GM21367 (cell line): ENCODE results near the gene NHERF2.

Experiments used
- ATAC-seq: cut with Tn5 transposase; IDR thresholded peaks from one replicate; pipeline ENCODE4 v1.9.1; 2021; ENCODE audit not compliant: unreplicated experiment

Gene NHERF2

GRCh38 chr16:1990351-1991134, 36.2 kb upstream of the NHERF2 start:
- no peak for ATAC-seq

GRCh38 chr16:1991135-1991551, 35.6 kb upstream of the NHERF2 start:
- ATAC-seq, result peak; percentile 27

GRCh38 chr16:1991588-1991947, 35.1 kb upstream of the NHERF2 start:
- ATAC-seq, result no peak

- peak; percentile 36 for ATAC-seq
Observed at GRCh38 chr16:1991948-1992703, 34.6 kb upstream of the NHERF2 start.

- ATAC-seq, result no peak
Observed at GRCh38 chr16:1992704-1993317, 33.9 kb upstream of the NHERF2 start.

GRCh38 chr16:1993731-1994131, 33.0 kb upstream of the NHERF2 start:
- ATAC-seq, result no peak

GRCh38 chr16:1997494-1998359, 29.0 kb upstream of the NHERF2 start:
- ATAC-seq, result no peak

GRCh38 chr16:1998360-1998835, 28.3 kb upstream of the NHERF2 start:
- no peak for ATAC-seq

GRCh38 chr16:1998852-1999801, 27.6 kb upstream of the NHERF2 start:
- ATAC-seq, result no peak

GRCh38 chr16:1999866-2000514, 26.7 kb upstream of the NHERF2 start:
- ATAC-seq, result no peak

- no peak for ATAC-seq
Observed at GRCh38 chr16:2001035-2001434, 25.7 kb upstream of the NHERF2 start.

- no peak for ATAC-seq
Observed at GRCh38 chr16:2001456-2002355, 25.0 kb upstream of the NHERF2 start.

- no peak for ATAC-seq
Observed at GRCh38 chr16:2002406-2003230, 24.1 kb upstream of the NHERF2 start.

- no peak for ATAC-seq
Observed at GRCh38 chr16:2003231-2003826, 23.4 kb upstream of the NHERF2 start.

- ATAC-seq, result peak; percentile 35
Observed at GRCh38 chr16:2003827-2004641, 22.7 kb upstream of the NHERF2 start.
